Esophagus squamous epithelium (tissue), 5 donors: ENCODE data around the gene ACSF2. TPM values are rescaled to one million over a fixed set of nuclear protein-coding genes. Genes with fewer than 3 reads are reported as not detected.

Source experiments
- DNase-seq: peaks from one replicate; lab custom pipeline; 2025; lab: John Stamatoyannopoulos, UW
- H3K27ac ChIP-seq, 4 donors: fragments of 200-600 bp; sonication (generic); one replicate each; pipeline ENCODE4 v1.5.1; 2016 to 2019; ENCODE audit warnings: mild to moderate bottlenecking in 1 of 4
- H3K27me3 ChIP-seq, 4 donors: fragments of 200-600 bp; sonication (generic); 1 replicate in 3 of 4; 2 replicates in 1 of 4; pipeline versions ENCODE4 v1.5.1 to v1.6.0; 2017 to 2021; ENCODE audit warnings: antibody characterized with exemption in 1 of 4
- H3K36me3 ChIP-seq, 3 donors: fragments of 200-600 bp; sonication (generic); one replicate each; pipeline ENCODE4 v1.5.1; 2016 to 2019
- H3K4me1 ChIP-seq, 3 donors: fragments of 200-600 bp; sonication (generic); one replicate each; pipeline ENCODE4 v1.5.1; 2017 to 2019
- H3K4me3 ChIP-seq, 4 donors: fragments of 200-600 bp; sonication (generic); 1 replicate in 3 of 4; 2 replicates in 1 of 4; pipeline ENCODE4 v1.5.1; 2016 to 2019; ENCODE audit warnings: mild to moderate bottlenecking in 2 of 4, moderate library complexity in 1 of 4
- H3K9me3 ChIP-seq, 3 donors: fragments of 200-600 bp; sonication (generic); one replicate each; pipeline ENCODE4 v1.5.1; 2016 to 2019
- POLR2A ChIP-seq, 4 donors: fragments of 450-650 bp; IDR thresholded peaks; one replicate each; pipeline ENCODE4 v1.6.1; 2017; ENCODE audit warnings: antibody characterized with exemption in 4 of 4, mild to moderate bottlenecking in 4 of 4, moderate library complexity in 3 of 4
- WGBS, 2 donors: methylation state at CpG; one replicate each; pipeline ENCODE4 v1.1.5; 2018; 5-methylcytosine and 5-hydroxymethylcytosine counted together
- intact Hi-C: fragments of 100-400 bp; cut with DNase I; formaldehyde crosslinking; loops from one replicate; pipeline ENCODE4 v1.15.0; 2022
- total RNA-seq, 4 donors: library from RNA; depleted of rRNA; stranded (reverse); fragments of >200 nt; gene quantifications; one replicate each; pipeline ENCODE4 v1.1.0, GENCODE V29; 2016
- TF ChIP-seq, protein P1 (sequence below), 6 experiments: fragments of 450-650 bp in 4 of 6; fragments of 200-600 bp in 2 of 6; sonication (generic) in 2 of 6; IDR thresholded peaks; one replicate each; pipeline ENCODE4 v1.5.1; 2016 to 2019; ENCODE audit warnings: antibody characterized with exemption in 6 of 6, mild to moderate bottlenecking in 4 of 6, moderate library complexity in 4 of 6
- donor health status: DM: yes; HTN: yes; CAD: no.

The ACSF2 gene
- total RNA-seq, 4 donors from 2014 or later: 7.0 to 26.3 (median 19.0) TPM

DNA sequence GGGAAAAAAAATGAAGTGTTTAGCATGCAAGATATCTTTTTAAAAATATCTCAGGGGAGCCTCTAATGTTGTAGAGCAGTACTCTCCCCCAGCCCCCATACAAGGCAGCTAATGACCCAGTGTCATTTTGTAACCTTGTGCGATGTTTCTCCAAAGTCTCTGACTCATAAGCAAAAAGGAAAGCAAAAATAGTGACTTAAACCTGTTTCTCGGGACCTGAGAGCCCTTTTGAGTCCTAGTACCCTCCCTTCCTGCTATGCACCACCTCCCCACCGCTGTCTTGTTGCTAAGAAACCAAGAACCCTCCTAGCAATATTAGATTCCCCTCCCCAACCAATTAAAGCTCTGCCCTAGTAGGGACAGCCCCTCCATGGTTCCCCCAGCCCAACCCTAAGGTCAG is 85.0 kb downstream of the ACSF2 start:
- peak overlapping the region; percentile 14 to 55 (median 40) for H3K27ac ChIP-seq
- H3K36me3 ChIP-seq: no peaks in the 10 kb centered on the region
- TF ChIP-seq, protein P1, sequence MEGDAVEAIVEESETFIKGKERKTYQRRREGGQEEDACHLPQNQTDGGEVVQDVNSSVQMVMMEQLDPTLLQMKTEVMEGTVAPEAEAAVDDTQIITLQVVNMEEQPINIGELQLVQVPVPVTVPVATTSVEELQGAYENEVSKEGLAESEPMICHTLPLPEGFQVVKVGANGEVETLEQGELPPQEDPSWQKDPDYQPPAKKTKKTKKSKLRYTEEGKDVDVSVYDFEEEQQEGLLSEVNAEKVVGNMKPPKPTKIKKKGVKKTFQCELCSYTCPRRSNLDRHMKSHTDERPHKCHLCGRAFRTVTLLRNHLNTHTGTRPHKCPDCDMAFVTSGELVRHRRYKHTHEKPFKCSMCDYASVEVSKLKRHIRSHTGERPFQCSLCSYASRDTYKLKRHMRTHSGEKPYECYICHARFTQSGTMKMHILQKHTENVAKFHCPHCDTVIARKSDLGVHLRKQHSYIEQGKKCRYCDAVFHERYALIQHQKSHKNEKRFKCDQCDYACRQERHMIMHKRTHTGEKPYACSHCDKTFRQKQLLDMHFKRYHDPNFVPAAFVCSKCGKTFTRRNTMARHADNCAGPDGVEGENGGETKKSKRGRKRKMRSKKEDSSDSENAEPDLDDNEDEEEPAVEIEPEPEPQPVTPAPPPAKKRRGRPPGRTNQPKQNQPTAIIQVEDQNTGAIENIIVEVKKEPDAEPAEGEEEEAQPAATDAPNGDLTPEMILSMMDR (IDR thresholded peaks at IDR 0.05): no peak
- TF ChIP-seq POLR2A (IDR thresholded peaks at IDR 0.05): no peak
- no peak for DNase-seq
- peaks cover 15 to 54% (median 20%) of the 10 kb centered on the region in 3 donors for H3K4me1 ChIP-seq
- WGBS, 2 donors: 14 to 21% methylated on average over 3 of the region's 3 CpGs
- no peak overlapping the region for H3K4me3 ChIP-seq
- H3K9me3 ChIP-seq: no peaks in the 10 kb centered on the region
- intact Hi-C loops: no loop called here
- no peaks in the 10 kb centered on the region for H3K27me3 ChIP-seq

DNA sequence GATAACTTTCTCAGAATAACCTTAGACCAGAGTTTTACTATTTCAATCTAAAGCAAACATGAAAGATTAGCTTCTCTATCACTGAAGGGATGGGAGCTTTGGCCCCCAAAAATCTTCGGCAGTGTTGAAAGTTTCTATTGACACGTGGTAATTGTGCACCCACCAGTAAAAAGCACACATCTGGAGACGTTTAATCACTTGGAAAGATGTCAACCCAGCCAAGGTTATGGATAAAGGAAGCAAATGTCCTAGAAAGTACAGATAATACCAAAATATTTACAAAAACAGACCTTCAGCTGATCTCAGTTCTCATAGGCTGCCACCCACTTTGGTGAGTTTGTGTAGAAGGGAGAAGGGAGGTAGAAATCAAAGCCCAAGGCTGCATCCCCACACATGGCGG is 87.5 kb downstream of the ACSF2 start:
- intact Hi-C loops: no loop called here
- 67 to 75% methylated on average over 4 of the region's 4 CpGs for WGBS, 2 donors
- DNase-seq: no peak
- Histone ChIP-seq H3K27ac (no peak overlapping the region), H3K27me3 (no peaks in the 10 kb centered on the region), H3K36me3 (no peaks in the 10 kb centered on the region), H3K4me3 (no peak overlapping the region), H3K9me3 (no peaks in the 10 kb centered on the region), H3K4me1 (peaks cover 14 to 48% (median 19%) of the 10 kb centered on the region in 3 donors)
- TF ChIP-seq POLR2A (IDR thresholded peaks at IDR 0.05): no peak
- TF ChIP-seq, protein P1 (IDR thresholded peaks at IDR 0.05): no peak

GRCh38 chr17:50514388-50514787 is 88.4 kb downstream of the ACSF2 start:
- TF ChIP-seq POLR2A (IDR thresholded peaks at IDR 0.05): no peak
- TF ChIP-seq, protein P1 (IDR thresholded peaks at IDR 0.05): no peak
- no peak for DNase-seq
- H3K27ac ChIP-seq: no peak overlapping the region
- H3K4me1 ChIP-seq: peaks cover 6 to 47% (median 13%) of the 10 kb centered on the region in 3 donors
- no peaks in the 10 kb centered on the region for H3K9me3 ChIP-seq
- no peaks in the 10 kb centered on the region for H3K27me3 ChIP-seq
- intact Hi-C loops: no loop called here
- 65 to 79% methylated on average over 3 of the region's 3 CpGs for WGBS, 2 donors
- H3K4me3 ChIP-seq: no peak overlapping the region
- H3K36me3 ChIP-seq: no peaks in the 10 kb centered on the region

- WGBS, 2 donors: 48 to 71% methylated on average over 6 of the region's 6 CpGs
- Histone ChIP-seq H3K27ac (peak overlapping the region in 1 of 4 donors; percentile 6), H3K36me3 (no peaks in the 10 kb centered on the region), H3K4me1 (peaks cover 6 to 47% (median 13%) of the 10 kb centered on the region in 3 donors), H3K9me3 (no peaks in the 10 kb centered on the region), H3K4me3 (no peak overlapping the region), H3K27me3 (no peaks in the 10 kb centered on the region)
- DNase-seq: no peak
- TF ChIP-seq, protein P1 (IDR thresholded peaks at IDR 0.05): no peak
- no peak for TF ChIP-seq POLR2A (IDR thresholded peaks at IDR 0.05)
- intact Hi-C loops: no loop called here
Observed at GRCh38 chr17:50514936-50515702, 89.1 kb downstream of the ACSF2 start.

DNA sequence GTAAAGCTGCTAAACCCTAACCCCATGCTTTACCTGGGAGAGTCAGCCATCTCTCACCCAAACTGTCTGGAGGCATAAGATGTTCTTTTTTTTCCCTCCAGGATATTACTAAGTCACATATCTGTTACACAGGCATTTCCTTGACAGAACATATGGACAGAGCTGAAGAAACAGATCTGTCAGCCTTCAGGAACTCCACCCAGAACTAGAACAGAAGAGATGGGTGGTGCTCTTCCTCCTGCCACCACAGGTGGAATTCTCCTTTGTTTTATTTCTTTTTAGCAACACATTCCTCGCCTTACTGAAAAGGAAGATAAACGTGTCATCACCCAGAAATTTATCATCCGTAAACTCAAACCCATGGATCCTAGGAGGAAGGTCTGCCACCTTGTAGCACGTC is 91.0 kb downstream of the ACSF2 start:
- Histone ChIP-seq H3K36me3 (no peaks in the 10 kb centered on the region), H3K27ac (no peak overlapping the region)
- WGBS, 2 donors: 60 to 70% methylated on average over 4 of the region's 4 CpGs

More for the DNA sequence above, 91.0 kb downstream of the ACSF2 start:
- no peak overlapping the region for H3K4me3 ChIP-seq
- intact Hi-C loops: no loop called here
- TF ChIP-seq, protein P1 (IDR thresholded peaks at IDR 0.05): no peak
- TF ChIP-seq POLR2A (IDR thresholded peaks at IDR 0.05): no peak
- no peak for DNase-seq
- peaks cover 6 to 35% (median 8%) of the 10 kb centered on the region in 3 donors for H3K4me1 ChIP-seq
- no peaks in the 10 kb centered on the region for H3K27me3 ChIP-seq
- no peaks in the 10 kb centered on the region for H3K9me3 ChIP-seq
